DND-41 (cell line): ENCODE measurements around the gene GAR1.

ENCODE experiments used
- ATAC-seq: fragments of 200-7000 bp; cut with Tn5 transposase; 3 replicates; pipeline ENCODE4 v1.9.1; 2021; ENCODE audit warnings: low read depth; ENCODE audit not compliant: insufficient read depth
- DNase-seq: peaks from one replicate; pipeline ENCODE4 v3.0.0-alpha.2; 2020
- H2AFZ ChIP-seq: 2 replicates; pipeline ENCODE4 v1.6.0; 2012; ENCODE audit warnings: low read depth, low read length
- H3K27ac ChIP-seq: 2 replicates; pipeline ENCODE4 v1.5.1; 2012; ENCODE audit warnings: low read length, inconsistent platforms
- H3K27me3 ChIP-seq: fragments of 200-600 bp; sonication (generic); 2 replicates; pipeline ENCODE4 v1.6.0; 2012; ENCODE audit warnings: low read length, mild to moderate bottlenecking, inconsistent platforms; ENCODE audit not compliant: insufficient read depth, poor library complexity
- H3K36me3 ChIP-seq: 2 replicates; pipeline ENCODE4 v1.5.1; 2012; ENCODE audit warnings: low read length, inconsistent platforms; ENCODE audit not compliant: insufficient read depth
- H3K4me1 ChIP-seq: 2 replicates; pipeline ENCODE4 v1.5.1; 2012; ENCODE audit warnings: mild to moderate bottlenecking, low read length; ENCODE audit not compliant: insufficient read depth
- H3K4me2 ChIP-seq: 2 replicates; pipeline ENCODE4 v1.6.0; 2012; ENCODE audit warnings: mild to moderate bottlenecking, moderate library complexity, low read length, inconsistent platforms; ENCODE audit not compliant: insufficient read depth
- H3K4me3 ChIP-seq, 2 experiments: fragments of 200-600 bp in 1 of 2; shearing (Covaris generic) in 1 of 2; 2 replicates each; pipeline ENCODE4 v1.5.1; 2012 to 2016; ENCODE audit warnings: inconsistent platforms in 2 of 2, low read length in 2 of 2, mild to moderate bottlenecking in 2 of 2, low read depth in 1 of 2, moderate library complexity in 1 of 2
- H3K79me2 ChIP-seq: 2 replicates; pipeline ENCODE4 v1.6.0; 2012; ENCODE audit warnings: low read length, inconsistent platforms; ENCODE audit not compliant: insufficient read depth
- H3K9ac ChIP-seq: 2 replicates; pipeline ENCODE4 v1.6.0; 2012; ENCODE audit warnings: low read depth, mild to moderate bottlenecking, inconsistent platforms, low read length, moderate library complexity
- H3K9me3 ChIP-seq: 2 replicates; pipeline ENCODE4 v1.5.1; 2012; ENCODE audit warnings: low read length, moderate library complexity, mild to moderate bottlenecking, inconsistent platforms; ENCODE audit not compliant: insufficient read depth, severe bottlenecking
- H4K20me1 ChIP-seq: 2 replicates; pipeline ENCODE4 v1.6.0; 2012; ENCODE audit warnings: low read length; ENCODE audit not compliant: insufficient read depth
- EZH2 ChIP-seq: IDR thresholded peaks from 3 replicates; pipeline ENCODE4 v1.6.1; 2012; ENCODE audit warnings: borderline replicate concordance, low read depth, mild to moderate bottlenecking, moderate library complexity, low read length, inconsistent platforms; ENCODE audit not compliant: severe bottlenecking
- TF ChIP-seq, protein P1 (sequence below): IDR thresholded peaks from 2 replicates; pipeline ENCODE4 v1.5.1; 2012; ENCODE audit warnings: borderline replicate concordance, low read length, moderate library complexity, mild to moderate bottlenecking; ENCODE audit not compliant: poor library complexity, severe bottlenecking; ENCODE audit errors: extremely low read depth

GAR1 gene

DNA sequence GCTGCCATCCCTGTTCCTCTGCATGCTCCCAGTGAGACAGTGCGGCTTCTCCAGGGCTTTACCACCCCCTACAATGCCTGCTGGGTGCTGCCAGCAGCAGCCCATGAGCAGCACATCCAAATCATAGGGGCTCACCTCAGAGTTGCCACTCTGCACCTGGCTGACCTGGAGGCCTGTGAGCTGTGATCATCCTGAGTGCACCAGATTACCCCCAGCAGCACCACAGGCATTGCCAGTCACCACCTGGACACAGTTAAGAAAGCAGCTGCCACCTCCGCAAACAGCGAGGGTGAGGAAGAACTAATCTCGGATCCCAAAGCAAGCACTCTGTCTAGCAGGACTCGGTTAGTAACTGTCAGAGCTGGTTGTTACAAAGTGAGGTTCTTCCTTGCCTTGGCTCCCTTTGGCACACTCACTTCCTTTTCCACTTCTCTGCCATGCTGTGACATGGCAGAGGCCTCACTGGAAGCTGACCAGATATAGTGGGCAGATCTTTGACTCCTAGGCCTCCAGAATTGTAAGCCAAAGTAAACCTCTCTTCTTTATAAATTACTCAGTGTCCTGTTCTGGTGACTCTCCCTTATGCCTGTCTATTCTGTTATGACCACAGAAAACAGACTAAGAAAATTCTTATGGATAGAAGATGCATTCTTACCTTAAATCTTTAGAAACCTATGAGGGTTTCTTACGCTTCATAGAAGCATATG, 57.5 kb downstream of the GAR1 start:
- no peak for DNase-seq
- Histone ChIP-seq H3K4me2 (no peak overlapping the region), H3K9ac (no peak overlapping the region), H3K27me3 (no peaks in the 10 kb centered on the region), H3K79me2 (no peaks in the 10 kb centered on the region), H3K9me3 (no peaks in the 10 kb centered on the region), H4K20me1 (no peaks in the 10 kb centered on the region), H3K4me3 (no peak overlapping the region), H3K36me3 (no peaks in the 10 kb centered on the region), H2AFZ (no peak overlapping the region), H3K4me1 (no peaks in the 10 kb centered on the region), H3K27ac (no peak overlapping the region)
- TF ChIP-seq, protein P1, sequence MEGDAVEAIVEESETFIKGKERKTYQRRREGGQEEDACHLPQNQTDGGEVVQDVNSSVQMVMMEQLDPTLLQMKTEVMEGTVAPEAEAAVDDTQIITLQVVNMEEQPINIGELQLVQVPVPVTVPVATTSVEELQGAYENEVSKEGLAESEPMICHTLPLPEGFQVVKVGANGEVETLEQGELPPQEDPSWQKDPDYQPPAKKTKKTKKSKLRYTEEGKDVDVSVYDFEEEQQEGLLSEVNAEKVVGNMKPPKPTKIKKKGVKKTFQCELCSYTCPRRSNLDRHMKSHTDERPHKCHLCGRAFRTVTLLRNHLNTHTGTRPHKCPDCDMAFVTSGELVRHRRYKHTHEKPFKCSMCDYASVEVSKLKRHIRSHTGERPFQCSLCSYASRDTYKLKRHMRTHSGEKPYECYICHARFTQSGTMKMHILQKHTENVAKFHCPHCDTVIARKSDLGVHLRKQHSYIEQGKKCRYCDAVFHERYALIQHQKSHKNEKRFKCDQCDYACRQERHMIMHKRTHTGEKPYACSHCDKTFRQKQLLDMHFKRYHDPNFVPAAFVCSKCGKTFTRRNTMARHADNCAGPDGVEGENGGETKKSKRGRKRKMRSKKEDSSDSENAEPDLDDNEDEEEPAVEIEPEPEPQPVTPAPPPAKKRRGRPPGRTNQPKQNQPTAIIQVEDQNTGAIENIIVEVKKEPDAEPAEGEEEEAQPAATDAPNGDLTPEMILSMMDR = no peak
- no peak for TF ChIP-seq EZH2
- ATAC-seq = no peak

DNA sequence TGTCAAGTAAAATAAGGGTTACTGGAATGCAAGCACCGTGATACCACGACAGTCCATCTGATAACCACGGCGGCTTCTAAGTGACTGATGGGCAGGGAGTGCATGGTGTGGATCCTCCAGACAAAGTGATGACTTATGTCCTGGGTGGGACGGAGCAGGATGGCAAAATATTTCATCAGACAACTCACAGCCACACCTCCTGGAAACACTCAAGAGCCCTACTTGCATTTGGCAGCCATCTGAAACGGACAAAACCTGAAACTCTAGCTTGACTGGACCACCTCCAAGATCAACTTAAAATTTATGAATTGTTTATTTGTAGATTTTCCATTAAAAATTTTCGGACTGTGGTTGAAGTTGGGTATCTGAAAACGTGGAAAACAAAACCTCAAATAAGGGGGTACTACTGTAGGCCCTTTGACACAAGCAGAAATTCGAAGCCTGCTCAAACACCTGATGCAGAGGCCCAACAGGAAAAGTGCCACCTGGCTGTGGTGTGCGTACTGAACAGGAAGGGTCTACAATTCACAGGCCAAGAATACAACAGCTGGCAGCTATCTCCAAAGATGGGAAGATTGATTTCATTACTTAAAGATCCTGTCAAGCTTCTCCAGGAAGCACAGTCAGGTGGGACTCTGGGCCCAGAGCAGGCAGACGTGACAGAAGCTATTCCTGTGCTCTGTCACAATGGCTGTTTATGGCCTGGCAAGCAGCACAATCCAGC, 58.4 kb downstream of the GAR1 start:
- Histone ChIP-seq H3K79me2 (no peaks in the 10 kb centered on the region), H3K4me3 (no peak overlapping the region), H3K9ac (no peak overlapping the region), H3K4me1 (no peaks in the 10 kb centered on the region), H2AFZ (no peak overlapping the region), H4K20me1 (no peaks in the 10 kb centered on the region), H3K27me3 (no peaks in the 10 kb centered on the region), H3K36me3 (no peaks in the 10 kb centered on the region), H3K27ac (no peak overlapping the region), H3K4me2 (no peak overlapping the region), H3K9me3 (no peaks in the 10 kb centered on the region)
- DNase-seq (no peak), ATAC-seq (no peak)
- TF ChIP-seq, protein P1 = no peak
- no peak for TF ChIP-seq EZH2
